ENCODE data around the gene TMEM132C.

TMEM132C gene

DNA sequence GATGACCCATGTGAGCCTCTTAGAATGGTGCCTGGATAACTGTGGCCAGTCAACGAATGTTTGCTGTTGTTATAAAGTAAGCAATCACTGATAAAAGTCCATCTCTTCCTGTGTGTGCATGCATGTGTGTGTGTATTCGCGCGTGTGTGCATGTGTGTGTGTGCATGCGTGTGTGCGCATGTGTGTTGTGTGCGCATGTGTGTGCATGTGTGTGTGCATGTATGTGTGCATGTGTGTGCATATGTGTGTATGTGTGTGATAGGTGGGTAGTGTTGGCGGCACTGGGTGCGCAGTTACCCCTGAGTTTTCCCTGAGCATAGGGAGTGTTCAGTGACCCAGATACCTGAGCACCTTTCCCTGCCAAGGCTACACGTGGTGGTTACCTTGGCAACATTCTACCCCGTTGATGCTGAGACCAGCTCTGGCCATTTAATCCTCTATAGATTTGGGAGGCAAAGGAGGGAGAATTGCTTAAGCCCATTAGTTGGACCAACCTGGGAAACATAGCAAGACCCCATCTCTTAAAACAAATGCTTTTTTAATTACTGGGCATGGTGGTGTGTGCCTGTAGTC is 419.0 kb downstream of the TMEM132C start:
- Histone ChIP-seq H3K4me3 (ENCODE audit: low read depth, low read length) (no peak overlapping the region), H3K36me3 (replicated peaks) (no peaks in the 10 kb centered on the region), H3K27ac (no peak overlapping the region), H3K27me3 (replicated peaks) (no peaks in the 10 kb centered on the region)
- in situ Hi-C loops (cut with HindIII; ENCODE audit: low pct_ligation_motif_present, low sequenced_read_pairs) = no loop called here
- DNase-seq = no peak
- TF ChIP-seq, protein P1, sequence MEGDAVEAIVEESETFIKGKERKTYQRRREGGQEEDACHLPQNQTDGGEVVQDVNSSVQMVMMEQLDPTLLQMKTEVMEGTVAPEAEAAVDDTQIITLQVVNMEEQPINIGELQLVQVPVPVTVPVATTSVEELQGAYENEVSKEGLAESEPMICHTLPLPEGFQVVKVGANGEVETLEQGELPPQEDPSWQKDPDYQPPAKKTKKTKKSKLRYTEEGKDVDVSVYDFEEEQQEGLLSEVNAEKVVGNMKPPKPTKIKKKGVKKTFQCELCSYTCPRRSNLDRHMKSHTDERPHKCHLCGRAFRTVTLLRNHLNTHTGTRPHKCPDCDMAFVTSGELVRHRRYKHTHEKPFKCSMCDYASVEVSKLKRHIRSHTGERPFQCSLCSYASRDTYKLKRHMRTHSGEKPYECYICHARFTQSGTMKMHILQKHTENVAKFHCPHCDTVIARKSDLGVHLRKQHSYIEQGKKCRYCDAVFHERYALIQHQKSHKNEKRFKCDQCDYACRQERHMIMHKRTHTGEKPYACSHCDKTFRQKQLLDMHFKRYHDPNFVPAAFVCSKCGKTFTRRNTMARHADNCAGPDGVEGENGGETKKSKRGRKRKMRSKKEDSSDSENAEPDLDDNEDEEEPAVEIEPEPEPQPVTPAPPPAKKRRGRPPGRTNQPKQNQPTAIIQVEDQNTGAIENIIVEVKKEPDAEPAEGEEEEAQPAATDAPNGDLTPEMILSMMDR (IDR thresholded peaks at IDR 0.05; ENCODE audit: low read depth, low read length, missing control alignments) = no peak

DNA sequence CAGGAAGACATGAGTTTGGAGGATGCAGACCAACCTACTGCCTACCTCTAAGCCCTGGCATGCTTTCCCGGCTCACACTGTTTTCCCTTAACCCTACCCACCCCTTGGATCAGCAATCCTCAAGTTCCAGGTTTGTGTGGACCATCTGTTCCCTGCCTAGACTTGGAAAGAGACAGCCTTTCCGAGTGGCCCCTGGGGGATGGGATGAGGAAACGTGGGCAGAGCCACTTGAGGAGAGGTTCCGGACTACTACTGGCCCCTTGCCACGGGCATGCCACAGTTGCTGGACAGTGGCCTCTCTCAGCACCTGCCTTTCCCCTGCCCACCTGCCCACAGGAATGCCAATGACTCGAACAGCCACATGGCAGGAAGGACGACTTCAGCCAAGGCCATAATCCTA is 420.9 kb downstream of the TMEM132C start:
- TF ChIP-seq, protein P1 (IDR thresholded peaks at IDR 0.05; ENCODE audit: low read depth, low read length, missing control alignments) = no peak
- Histone ChIP-seq H3K27me3 (replicated peaks) (no peaks in the 10 kb centered on the region), H3K27ac (no peak overlapping the region), H3K36me3 (replicated peaks) (no peaks in the 10 kb centered on the region), H3K4me3 (ENCODE audit: low read depth, low read length) (no peak overlapping the region)
- in situ Hi-C loops (cut with HindIII; ENCODE audit: low pct_ligation_motif_present, low sequenced_read_pairs) = no loop called here
- no peak for DNase-seq

DNA sequence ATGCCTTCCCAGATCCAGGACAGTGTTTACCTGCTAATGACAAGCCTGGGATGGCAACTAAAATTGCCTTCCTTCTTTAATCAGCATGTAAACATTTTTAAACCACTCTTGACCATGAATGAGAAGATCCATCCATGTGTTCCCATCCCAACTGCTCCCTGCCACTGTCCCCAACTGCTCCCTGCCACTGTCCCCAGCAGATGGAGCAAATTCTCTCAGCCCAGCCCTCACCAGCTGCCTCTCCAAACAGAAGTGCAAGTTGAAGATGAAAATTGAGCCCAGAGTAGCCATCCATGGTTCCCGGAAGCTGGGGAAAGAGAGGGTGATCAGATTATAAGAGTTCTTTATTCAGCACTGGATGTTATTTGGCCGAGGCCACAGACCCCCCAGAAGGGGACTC is 423.7 kb downstream of the TMEM132C start:
- in situ Hi-C loops (cut with HindIII; ENCODE audit: low pct_ligation_motif_present, low sequenced_read_pairs) = no loop called here
- DNase-seq = no peak
- H3K4me3 ChIP-seq (ENCODE audit: low read depth, low read length) = no peak overlapping the region
- no peak overlapping the region for H3K27ac ChIP-seq
- H3K27me3 ChIP-seq (replicated peaks) = no peaks in the 10 kb centered on the region
- H3K36me3 ChIP-seq (replicated peaks) = no peaks in the 10 kb centered on the region
- TF ChIP-seq, protein P1 (IDR thresholded peaks at IDR 0.05; ENCODE audit: low read depth, low read length, missing control alignments) = no peak

DNA sequence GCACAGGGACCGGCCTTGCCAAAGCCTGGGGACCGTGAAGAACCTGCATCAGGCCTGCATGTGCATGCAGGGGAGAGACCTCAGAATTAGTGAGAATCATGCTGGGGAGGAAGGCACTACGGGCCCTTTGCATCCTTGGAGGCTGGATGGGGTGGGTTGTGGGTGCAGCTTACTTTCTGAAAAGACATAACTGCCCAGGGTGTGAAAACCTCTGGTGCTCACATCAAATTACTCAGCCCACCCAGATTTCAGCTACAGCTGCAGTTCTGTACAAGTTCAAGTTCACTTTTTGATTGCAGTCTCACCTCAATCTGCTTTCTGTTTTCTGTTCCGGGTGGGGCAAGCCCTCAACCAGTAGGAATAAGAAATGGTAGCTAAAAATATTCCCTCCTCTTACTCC is 426.1 kb downstream of the TMEM132C start:
- TF ChIP-seq, protein P1 (IDR thresholded peaks at IDR 0.05; ENCODE audit: low read depth, low read length, missing control alignments) = no peak
- no peak for DNase-seq
- Histone ChIP-seq H3K36me3 (replicated peaks) (no peaks in the 10 kb centered on the region), H3K4me3 (ENCODE audit: low read depth, low read length) (no peak overlapping the region), H3K27ac (no peak overlapping the region), H3K27me3 (replicated peaks) (no peaks in the 10 kb centered on the region)
- in situ Hi-C loops (cut with HindIII; ENCODE audit: low pct_ligation_motif_present, low sequenced_read_pairs) = no loop called here

DNA sequence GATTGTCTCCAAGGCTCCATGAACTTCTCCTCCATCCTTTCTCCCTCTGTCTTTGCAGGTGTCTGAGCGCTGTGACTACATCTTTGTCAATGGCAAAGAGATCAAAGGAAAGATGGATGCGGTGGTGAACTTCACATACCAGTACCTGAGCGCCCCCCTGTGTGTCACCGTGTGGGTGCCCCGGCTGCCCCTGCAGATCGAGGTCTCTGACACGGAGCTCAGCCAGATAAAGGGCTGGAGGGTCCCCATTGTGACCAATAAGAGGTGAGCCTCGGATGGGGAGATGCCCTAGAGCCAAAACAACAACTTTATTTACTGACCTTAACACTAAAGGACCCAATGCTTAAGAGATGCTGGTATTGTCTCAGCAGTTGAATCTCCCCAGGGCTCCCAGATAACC is 426.8 kb downstream of the TMEM132C start:
- in situ Hi-C loops (cut with HindIII; ENCODE audit: low pct_ligation_motif_present, low sequenced_read_pairs) = no loop called here
- no peak for DNase-seq
- TF ChIP-seq, protein P1 (IDR thresholded peaks at IDR 0.05; ENCODE audit: low read depth, low read length, missing control alignments) = no peak
- H3K27ac ChIP-seq = no peak overlapping the region
- H3K4me3 ChIP-seq (ENCODE audit: low read depth, low read length) = no peak overlapping the region
- no peaks in the 10 kb centered on the region for H3K27me3 ChIP-seq (replicated peaks)
- H3K36me3 ChIP-seq (replicated peaks) = no peaks in the 10 kb centered on the region

DNA sequence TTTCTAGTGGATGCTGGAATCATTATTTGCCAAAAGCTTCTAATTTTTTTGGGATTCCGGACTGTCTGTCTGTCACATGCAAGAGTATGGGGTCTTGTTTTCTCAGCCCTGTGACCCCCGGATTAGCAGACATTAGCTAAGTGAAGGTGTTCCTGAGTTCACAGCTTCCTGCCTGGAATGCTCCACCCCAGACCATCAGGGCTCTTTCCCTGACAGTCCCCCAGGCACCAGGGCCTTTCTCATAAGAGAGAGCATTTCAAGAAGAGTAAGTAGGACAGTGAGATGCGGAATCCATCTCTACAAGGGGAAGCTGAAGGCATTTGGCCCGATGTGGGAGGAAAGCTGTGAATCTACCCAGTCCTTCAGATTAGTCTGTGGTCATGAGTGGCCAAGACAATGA is 427.5 kb downstream of the TMEM132C start:
- Histone ChIP-seq H3K27me3 (replicated peaks) (no peaks in the 10 kb centered on the region), H3K4me3 (ENCODE audit: low read depth, low read length) (no peak overlapping the region), H3K36me3 (replicated peaks) (no peaks in the 10 kb centered on the region), H3K27ac (no peak overlapping the region)
- in situ Hi-C loops (cut with HindIII; ENCODE audit: low pct_ligation_motif_present, low sequenced_read_pairs) = no loop called here
- TF ChIP-seq, protein P1 (IDR thresholded peaks at IDR 0.05; ENCODE audit: low read depth, low read length, missing control alignments) = no peak
- DNase-seq = no peak

Measured in brain microvascular endothelial cell (primary cell).